ENCODE measurements around the gene TMEM26.

GRCh38 chr10:61475449-61475873, 22.3 kb upstream of the TMEM26 start:
- TF ChIP-seq CTCF (IDR thresholded peaks at IDR 0.05) (no peak), POLR2A (IDR thresholded peaks at IDR 0.05) (no peak), EP300 (IDR thresholded peaks at IDR 0.05) (no peak)

All from suprapubic skin (tissue), 3 donors.